ENCODE results near the gene MFSD6. TPM values are rescaled to one million over a fixed set of nuclear protein-coding genes. Genes with fewer than 3 reads are reported as not detected.
A peak's percentile ranks its signal among the peaks of the same experiment; 100 is the strongest.

Gene MFSD6
- total RNA-seq, 1 donor from 2014 or later, result 52.4 TPM

GRCh38 chr2:190533968-190534309 is 125.8 kb downstream of the MFSD6 start:
- Histone ChIP-seq H3K36me3 (ENCODE audit: control insufficient read depth, insufficient read depth, low read length) (no peaks in the 10 kb centered on the region), H3K4me3 (ENCODE audit: low read depth, low read length) (peak overlapping the region; percentile 70), H3K27me3 (ENCODE audit: control insufficient read depth, insufficient read depth, low read length) (no peaks in the 10 kb centered on the region)
- TF ChIP-seq CTCF (IDR thresholded peaks at IDR 0.05; ENCODE audit: insufficient read depth, low read length, poor library complexity, severe bottlenecking), result no peak
- DNase-seq (ENCODE audit: low read depth), result no peak

GRCh38 chr2:190534310-190535120 is 126.4 kb downstream of the MFSD6 start, which contains the start of gene NEMP2:
TSS of gene NEMP2 (minus strand) at chr2:190534722. CDS start at chr2:190534655, 67 bp downstream.
- DNase-seq (ENCODE audit: low read depth), result no peak
- no peaks in the 10 kb centered on the region for H3K27me3 ChIP-seq (ENCODE audit: control insufficient read depth, insufficient read depth, low read length)
- no peak for TF ChIP-seq CTCF (IDR thresholded peaks at IDR 0.05; ENCODE audit: insufficient read depth, low read length, poor library complexity, severe bottlenecking)
- no peaks in the 10 kb centered on the region for H3K36me3 ChIP-seq (ENCODE audit: control insufficient read depth, insufficient read depth, low read length)
- peak within 1 kb of the TSS; percentile 70 for H3K4me3 ChIP-seq (ENCODE audit: low read depth, low read length)

GRCh38 chr2:190535121-190535439 is 126.9 kb downstream of the MFSD6 start:
- no peaks in the 10 kb centered on the region for H3K36me3 ChIP-seq (ENCODE audit: control insufficient read depth, insufficient read depth, low read length)
- DNase-seq (ENCODE audit: low read depth), result no peak
- peak overlapping the region; percentile 70 for H3K4me3 ChIP-seq (ENCODE audit: low read depth, low read length)
- no peak for TF ChIP-seq CTCF (IDR thresholded peaks at IDR 0.05; ENCODE audit: insufficient read depth, low read length, poor library complexity, severe bottlenecking)
- H3K27me3 ChIP-seq (ENCODE audit: control insufficient read depth, insufficient read depth, low read length), result no peaks in the 10 kb centered on the region

GRCh38 chr2:190535586-190535985 is 127.4 kb downstream of the MFSD6 start:
- Histone ChIP-seq H3K4me3 (ENCODE audit: low read depth, low read length) (peak overlapping the region; percentile 70), H3K27me3 (ENCODE audit: control insufficient read depth, insufficient read depth, low read length) (no peaks in the 10 kb centered on the region), H3K36me3 (ENCODE audit: control insufficient read depth, insufficient read depth, low read length) (no peaks in the 10 kb centered on the region)
- no peak for DNase-seq (ENCODE audit: low read depth)
- TF ChIP-seq CTCF (IDR thresholded peaks at IDR 0.05; ENCODE audit: insufficient read depth, low read length, poor library complexity, severe bottlenecking), result no peak

- no peak for DNase-seq (ENCODE audit: low read depth)
- Histone ChIP-seq H3K4me3 (ENCODE audit: low read depth, low read length) (no peak overlapping the region), H3K36me3 (ENCODE audit: control insufficient read depth, insufficient read depth, low read length) (no peaks in the 10 kb centered on the region), H3K27me3 (ENCODE audit: control insufficient read depth, insufficient read depth, low read length) (no peaks in the 10 kb centered on the region)
- no peak for TF ChIP-seq CTCF (IDR thresholded peaks at IDR 0.05; ENCODE audit: insufficient read depth, low read length, poor library complexity, severe bottlenecking)
Measured at GRCh38 chr2:190537765-190538164, 129.6 kb downstream of the MFSD6 start.

GRCh38 chr2:190538201-190538600 is 130.0 kb downstream of the MFSD6 start:
- Histone ChIP-seq H3K27me3 (ENCODE audit: control insufficient read depth, insufficient read depth, low read length) (no peaks in the 10 kb centered on the region), H3K4me3 (ENCODE audit: low read depth, low read length) (no peak overlapping the region), H3K36me3 (ENCODE audit: control insufficient read depth, insufficient read depth, low read length) (no peaks in the 10 kb centered on the region)
- no peak for TF ChIP-seq CTCF (IDR thresholded peaks at IDR 0.05; ENCODE audit: insufficient read depth, low read length, poor library complexity, severe bottlenecking)
- DNase-seq (ENCODE audit: low read depth), result no peak

Measured in kidney epithelial cell (primary cell).